Tibial nerve (tissue), 3 donors: ENCODE results near the gene PNPLA3.

Experiments used
- CTCF ChIP-seq, 5 experiments: fragments of 200-600 bp in 3 of 5; fragments of 450-650 bp in 2 of 5; sonication (generic) in 3 of 5; IDR thresholded peaks; one replicate each; pipeline ENCODE4 v1.5.1; 2016 to 2019; ENCODE audit warnings: antibody characterized with exemption in 5 of 5, mild to moderate bottlenecking in 3 of 5, moderate library complexity in 2 of 5
- POLR2A ChIP-seq, 2 donors: fragments of 450-650 bp; IDR thresholded peaks; one replicate each; pipeline ENCODE4 v1.6.1; 2017; ENCODE audit warnings: antibody characterized with exemption in 2 of 2, mild to moderate bottlenecking in 2 of 2, moderate library complexity in 2 of 2

GRCh38 chr22:43983808-43984207 is 60.2 kb downstream of the PNPLA3 start:
- no peak for TF ChIP-seq CTCF (IDR thresholded peaks at IDR 0.05)
- TF ChIP-seq POLR2A (IDR thresholded peaks at IDR 0.05) = no peak
